ENCODE measurements around the gene PRKCE.

The PRKCE gene

GRCh38 chr2:45830322-45830721 lies 178.8 kb downstream of the PRKCE start:
- Histone ChIP-seq H3K4me1 (ENCODE audit: control insufficient read depth, insufficient read depth, low read length) (no peaks in the 10 kb centered on the region), H3K27ac (ENCODE audit: insufficient read depth, low read depth, low read length, poor library complexity, severe bottlenecking) (no peak overlapping the region), H3K36me3 (ENCODE audit: control insufficient read depth, insufficient read depth, low read length) (no peaks in the 10 kb centered on the region), H3K9me3 (ENCODE audit: control insufficient read depth, low read length) (peaks cover 3% of the 10 kb centered on the region), H3K27me3 (ENCODE audit: control insufficient read depth, insufficient read depth, low read length, poor library complexity, severe bottlenecking) (no peaks in the 10 kb centered on the region), H3K4me3 (ENCODE audit: insufficient read depth, low read depth, low read length) (no peak overlapping the region)

GRCh38 chr2:45833301-45833967 lies 182.0 kb downstream of the PRKCE start:
- H3K4me1 ChIP-seq (ENCODE audit: control insufficient read depth, insufficient read depth, low read length), result peaks cover 20% of the 10 kb centered on the region
- no peaks in the 10 kb centered on the region for H3K27me3 ChIP-seq (ENCODE audit: control insufficient read depth, insufficient read depth, low read length, poor library complexity, severe bottlenecking)
- 91 to 94% methylated on average over 2 to 3 of the region's 3 CpGs for WGBS, 2 experiments

GRCh38 chr2:45833968-45834344 lies 182.5 kb downstream of the PRKCE start:
- Histone ChIP-seq H3K27me3 (ENCODE audit: control insufficient read depth, insufficient read depth, low read length, poor library complexity, severe bottlenecking) (no peaks in the 10 kb centered on the region), H3K27ac (ENCODE audit: insufficient read depth, low read depth, low read length, poor library complexity, severe bottlenecking) (no peak overlapping the region)
- 87 to 88% methylated on average over 3 of the region's 3 CpGs for whole genome bisulfite sequencing, 2 experiments

More at GRCh38 chr2:45833301-45833967, 182.0 kb downstream of the PRKCE start:
- no peak overlapping the region for H3K4me3 ChIP-seq (ENCODE audit: insufficient read depth, low read depth, low read length)
- no peak overlapping the region for H3K27ac ChIP-seq (ENCODE audit: insufficient read depth, low read depth, low read length, poor library complexity, severe bottlenecking)
- peaks cover 3% of the 10 kb centered on the region for H3K9me3 ChIP-seq (ENCODE audit: control insufficient read depth, low read length)
- no peaks in the 10 kb centered on the region for H3K36me3 ChIP-seq (ENCODE audit: control insufficient read depth, insufficient read depth, low read length)

GRCh38 chr2:45834372-45834771 lies 182.9 kb downstream of the PRKCE start:
- 100% methylated on average over 3 of the region's 6 CpGs for WGBS, 2 experiments
- Histone ChIP-seq H3K4me1 (ENCODE audit: control insufficient read depth, insufficient read depth, low read length) (peaks cover 20% of the 10 kb centered on the region), H3K27me3 (ENCODE audit: control insufficient read depth, insufficient read depth, low read length, poor library complexity, severe bottlenecking) (no peaks in the 10 kb centered on the region), H3K4me3 (ENCODE audit: insufficient read depth, low read depth, low read length) (no peak overlapping the region), H3K9me3 (ENCODE audit: control insufficient read depth, low read length) (peaks cover 3% of the 10 kb centered on the region), H3K27ac (ENCODE audit: insufficient read depth, low read depth, low read length, poor library complexity, severe bottlenecking) (no peak overlapping the region), H3K36me3 (ENCODE audit: control insufficient read depth, insufficient read depth, low read length) (no peaks in the 10 kb centered on the region)

More at GRCh38 chr2:45833968-45834344, 182.5 kb downstream of the PRKCE start:
- H3K4me1 ChIP-seq (ENCODE audit: control insufficient read depth, insufficient read depth, low read length), result peaks cover 20% of the 10 kb centered on the region
- H3K36me3 ChIP-seq (ENCODE audit: control insufficient read depth, insufficient read depth, low read length), result no peaks in the 10 kb centered on the region
- H3K4me3 ChIP-seq (ENCODE audit: insufficient read depth, low read depth, low read length), result no peak overlapping the region
- peaks cover 3% of the 10 kb centered on the region for H3K9me3 ChIP-seq (ENCODE audit: control insufficient read depth, low read length)

- Histone ChIP-seq H3K4me3 (ENCODE audit: insufficient read depth, low read depth, low read length) (no peak overlapping the region), H3K27me3 (ENCODE audit: control insufficient read depth, insufficient read depth, low read length, poor library complexity, severe bottlenecking) (no peaks in the 10 kb centered on the region), H3K27ac (ENCODE audit: insufficient read depth, low read depth, low read length, poor library complexity, severe bottlenecking) (no peak overlapping the region), H3K4me1 (ENCODE audit: control insufficient read depth, insufficient read depth, low read length) (peaks cover 21% of the 10 kb centered on the region), H3K36me3 (ENCODE audit: control insufficient read depth, insufficient read depth, low read length) (no peaks in the 10 kb centered on the region), H3K9me3 (ENCODE audit: control insufficient read depth, low read length) (peaks cover 3% of the 10 kb centered on the region)
- WGBS, 2 experiments, result 96 to 98% methylated on average over 3 to 5 of the region's 5 CpGs
Measured at GRCh38 chr2:45834858-45835257, 183.4 kb downstream of the PRKCE start.

- peak overlapping the region; percentile 16 for H3K27ac ChIP-seq (ENCODE audit: insufficient read depth, low read depth, low read length, poor library complexity, severe bottlenecking)
- 26 to 39% methylated on average over 3 of the region's 3 CpGs for WGBS, 2 experiments
Measured at GRCh38 chr2:45836316-45836715, 184.8 kb downstream of the PRKCE start.

GRCh38 chr2:45836740-45837139 lies 185.3 kb downstream of the PRKCE start:
- Histone ChIP-seq H3K4me3 (ENCODE audit: insufficient read depth, low read depth, low read length) (no peak overlapping the region), H3K36me3 (ENCODE audit: control insufficient read depth, insufficient read depth, low read length) (no peaks in the 10 kb centered on the region), H3K9me3 (ENCODE audit: control insufficient read depth, low read length) (no peaks in the 10 kb centered on the region), H3K27me3 (ENCODE audit: control insufficient read depth, insufficient read depth, low read length, poor library complexity, severe bottlenecking) (no peaks in the 10 kb centered on the region), H3K4me1 (ENCODE audit: control insufficient read depth, insufficient read depth, low read length) (peaks cover 23% of the 10 kb centered on the region), H3K27ac (ENCODE audit: insufficient read depth, low read depth, low read length, poor library complexity, severe bottlenecking) (peak overlapping the region; percentile 16)
- 82 to 86% methylated on average over 3 of the region's 3 CpGs for WGBS, 2 experiments

More at GRCh38 chr2:45836316-45836715, 184.8 kb downstream of the PRKCE start:
- H3K4me3 ChIP-seq (ENCODE audit: insufficient read depth, low read depth, low read length), result no peak overlapping the region
- H3K9me3 ChIP-seq (ENCODE audit: control insufficient read depth, low read length), result no peaks in the 10 kb centered on the region
- H3K36me3 ChIP-seq (ENCODE audit: control insufficient read depth, insufficient read depth, low read length), result no peaks in the 10 kb centered on the region
- H3K27me3 ChIP-seq (ENCODE audit: control insufficient read depth, insufficient read depth, low read length, poor library complexity, severe bottlenecking), result no peaks in the 10 kb centered on the region
- H3K4me1 ChIP-seq (ENCODE audit: control insufficient read depth, insufficient read depth, low read length), result peaks cover 23% of the 10 kb centered on the region

GRCh38 chr2:45837812-45838341 lies 186.4 kb downstream of the PRKCE start:
- Histone ChIP-seq H3K4me1 (ENCODE audit: control insufficient read depth, insufficient read depth, low read length) (peaks cover 23% of the 10 kb centered on the region), H3K27ac (ENCODE audit: insufficient read depth, low read depth, low read length, poor library complexity, severe bottlenecking) (no peak overlapping the region), H3K36me3 (ENCODE audit: control insufficient read depth, insufficient read depth, low read length) (no peaks in the 10 kb centered on the region), H3K9me3 (ENCODE audit: control insufficient read depth, low read length) (no peaks in the 10 kb centered on the region), H3K27me3 (ENCODE audit: control insufficient read depth, insufficient read depth, low read length, poor library complexity, severe bottlenecking) (no peaks in the 10 kb centered on the region), H3K4me3 (ENCODE audit: insufficient read depth, low read depth, low read length) (no peak overlapping the region)
- WGBS, 2 experiments, result 80 to 88% methylated on average over 7 of the region's 7 CpGs

- Histone ChIP-seq H3K27me3 (ENCODE audit: control insufficient read depth, insufficient read depth, low read length, poor library complexity, severe bottlenecking) (no peaks in the 10 kb centered on the region), H3K36me3 (ENCODE audit: control insufficient read depth, insufficient read depth, low read length) (no peaks in the 10 kb centered on the region), H3K27ac (ENCODE audit: insufficient read depth, low read depth, low read length, poor library complexity, severe bottlenecking) (no peak overlapping the region), H3K9me3 (ENCODE audit: control insufficient read depth, low read length) (no peaks in the 10 kb centered on the region), H3K4me1 (ENCODE audit: control insufficient read depth, insufficient read depth, low read length) (peaks cover 23% of the 10 kb centered on the region), H3K4me3 (ENCODE audit: insufficient read depth, low read depth, low read length) (no peak overlapping the region)
- 90 to 91% methylated on average over 12 to 14 of the region's 14 CpGs for WGBS, 2 experiments
Measured at GRCh38 chr2:45839508-45840251, 188.2 kb downstream of the PRKCE start.

- Histone ChIP-seq H3K27ac (ENCODE audit: insufficient read depth, low read depth, low read length, poor library complexity, severe bottlenecking) (no peak overlapping the region), H3K4me1 (ENCODE audit: control insufficient read depth, insufficient read depth, low read length) (peaks cover 23% of the 10 kb centered on the region), H3K4me3 (ENCODE audit: insufficient read depth, low read depth, low read length) (no peak overlapping the region), H3K36me3 (ENCODE audit: control insufficient read depth, insufficient read depth, low read length) (no peaks in the 10 kb centered on the region), H3K9me3 (ENCODE audit: control insufficient read depth, low read length) (no peaks in the 10 kb centered on the region), H3K27me3 (ENCODE audit: control insufficient read depth, insufficient read depth, low read length, poor library complexity, severe bottlenecking) (no peaks in the 10 kb centered on the region)
- WGBS, 2 experiments, result 87 to 88% methylated on average over 9 of the region's 9 CpGs
Measured at GRCh38 chr2:45840481-45840880, 189.0 kb downstream of the PRKCE start.

Data from ectodermal cell (in vitro differentiated cells).